ENCODE results near the gene EXOC1.
"Not testable (repeated sequence)": the region's sequence is repeated elsewhere in the genome, so short reads cannot be mapped to it uniquely, and the experiment has no call there.

EXOC1 gene

GRCh38 chr4:55912249-55912648 is 58.8 kb downstream of the EXOC1 start:
- no peak for DNase-seq

DNA sequence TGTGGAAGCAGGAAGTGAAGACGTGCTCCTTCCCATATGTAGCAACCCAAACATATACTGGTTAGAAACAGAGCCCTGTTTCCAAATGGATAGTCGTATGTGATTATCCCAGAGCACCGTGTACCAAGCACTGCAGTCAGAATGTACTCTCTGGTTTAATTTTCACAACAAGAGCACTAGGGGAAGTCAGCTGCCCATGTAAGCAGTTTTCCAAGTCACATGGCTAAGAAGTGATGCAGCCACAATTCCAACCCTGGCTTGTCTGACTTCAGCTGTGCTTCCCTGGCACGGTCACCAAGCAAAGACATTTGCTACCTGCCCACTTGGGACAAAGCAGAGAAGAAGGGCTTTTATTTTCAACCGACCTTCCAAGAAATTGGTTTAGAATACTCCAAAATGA is 67.1 kb downstream of the EXOC1 start:
- no peak for DNase-seq

DNA sequence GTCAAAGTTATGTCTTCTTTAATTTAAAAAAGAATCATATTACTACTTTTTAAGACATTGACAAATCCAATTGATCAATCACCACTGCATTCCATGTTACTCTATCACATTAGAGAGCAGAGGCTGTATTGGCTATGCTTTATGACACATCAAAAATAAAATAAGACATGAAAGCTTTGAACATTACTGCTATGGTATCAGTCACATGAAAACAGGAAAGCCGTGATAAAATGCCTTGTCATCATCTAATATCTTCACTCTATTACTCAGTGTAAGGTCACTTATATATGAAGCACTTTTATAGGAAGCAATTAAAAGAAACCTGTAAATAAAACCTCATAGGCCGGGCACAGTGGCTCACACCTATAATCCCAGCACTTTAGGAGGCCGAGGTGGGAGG is 67.6 kb downstream of the EXOC1 start:
- no peak for DNase-seq

- no peak for DNase-seq
These were observed 71.8 kb downstream of the EXOC1 start for GRCh38 chr4:55925241-55925640.

GRCh38 chr4:55926610-55927009 is 73.2 kb downstream of the EXOC1 start:
- no peak for DNase-seq

DNA sequence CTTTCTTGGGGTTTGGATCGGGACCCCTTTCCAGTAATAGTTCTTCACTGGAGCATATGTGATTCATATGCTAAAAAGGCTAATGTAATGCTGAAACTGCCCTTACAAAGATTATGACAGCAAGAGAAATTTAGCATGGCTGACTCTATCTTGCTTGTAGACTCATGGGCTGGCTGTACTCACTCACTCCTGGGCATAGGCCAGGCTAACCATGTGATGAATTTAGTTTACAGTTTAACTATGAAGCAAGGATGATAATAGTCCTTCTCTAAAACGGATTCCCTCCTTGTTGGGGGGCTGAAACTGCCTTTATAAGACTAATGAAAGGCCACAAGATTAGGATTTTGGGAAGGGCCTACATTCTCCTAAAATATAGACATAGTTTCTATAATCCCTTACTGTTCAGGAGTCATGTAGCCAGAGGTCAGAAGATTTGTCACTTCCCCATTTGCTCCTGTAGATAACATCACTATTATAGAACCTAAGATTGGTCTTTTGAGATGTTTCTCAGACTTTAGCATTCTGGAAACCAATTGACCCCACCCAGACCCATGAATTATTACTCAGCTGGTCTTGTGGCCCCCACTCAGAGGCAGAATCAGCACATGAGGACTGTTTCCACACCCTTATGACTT is 74.5 kb downstream of the EXOC1 start:
- no peak for DNase-seq

DNA sequence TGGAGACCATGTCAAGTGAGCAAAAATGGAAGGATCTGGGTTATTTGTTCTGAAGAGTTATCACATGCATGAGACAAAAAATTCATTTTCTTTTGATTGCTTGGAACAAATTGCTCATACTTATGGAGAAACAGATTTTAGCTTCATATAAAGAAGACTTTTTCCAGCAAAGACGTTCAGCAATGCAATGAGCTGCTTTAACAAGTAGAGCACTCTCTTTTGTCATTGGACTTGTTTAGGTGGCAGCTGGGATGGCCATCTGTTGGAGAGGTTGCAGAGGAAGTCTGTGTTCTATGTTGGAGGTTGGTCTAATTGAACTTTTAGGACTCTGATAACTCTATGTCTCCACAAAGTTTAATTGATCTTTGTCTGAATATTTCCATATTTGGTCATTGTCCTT is 75.4 kb downstream of the EXOC1 start:
- no peak for DNase-seq

DNA sequence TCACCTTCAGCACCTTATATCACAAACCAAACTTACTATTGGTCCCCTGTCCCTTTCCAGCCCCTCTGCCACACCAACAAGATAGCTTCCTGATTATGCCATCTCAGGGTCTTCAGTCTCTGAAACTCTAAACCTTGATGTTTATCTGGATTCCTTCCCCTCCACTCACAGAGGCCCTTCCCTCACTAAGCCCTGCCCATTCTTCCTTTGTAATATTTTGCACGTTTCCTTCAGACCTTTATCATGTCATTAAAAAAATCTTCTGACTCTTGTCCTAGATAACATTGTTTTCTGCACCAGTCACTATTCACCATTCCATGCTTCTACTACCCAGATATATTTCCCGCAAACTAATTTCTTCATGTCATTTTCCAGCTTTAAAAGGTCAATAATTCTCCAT is 77.6 kb downstream of the EXOC1 start:
- DNase-seq: no peak

DNA sequence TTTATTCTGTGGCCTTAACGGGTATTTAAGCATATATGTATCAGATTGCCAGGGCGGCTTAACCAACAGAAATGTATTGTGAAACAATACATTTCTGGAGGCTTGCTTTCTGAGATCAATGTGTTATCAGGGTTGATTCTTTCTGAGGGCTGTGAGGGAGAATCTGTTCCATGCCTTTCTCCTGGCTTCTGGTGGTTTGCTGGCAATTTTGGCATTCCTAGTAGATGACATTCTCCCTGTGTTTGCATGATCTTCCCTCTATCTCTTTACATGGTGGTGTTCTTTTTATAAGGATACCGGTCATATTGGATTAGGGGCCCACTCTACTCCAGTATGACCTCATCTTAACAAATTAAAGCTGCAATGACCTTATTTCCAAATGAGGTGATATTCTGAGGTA is 78.4 kb downstream of the EXOC1 start:
- DNase-seq: no peak

- DNase-seq: no peak
These were observed 79.1 kb downstream of the EXOC1 start for GRCh38 chr4:55932511-55932910.

GRCh38 chr4:55933611-55934010 is 80.2 kb downstream of the EXOC1 start:
- no peak for DNase-seq

GRCh38 chr4:55935907-55936306 is 82.5 kb downstream of the EXOC1 start:
- not testable (repeated sequence) for DNase-seq

GRCh38 chr4:55938481-55938880 is 85.0 kb downstream of the EXOC1 start:
- no peak for DNase-seq

GRCh38 chr4:55939421-55939820 is 86.0 kb downstream of the EXOC1 start:
- DNase-seq: no peak

- DNase-seq: no peak
These were observed 88.5 kb downstream of the EXOC1 start for GRCh38 chr4:55941881-55942396.

DNA sequence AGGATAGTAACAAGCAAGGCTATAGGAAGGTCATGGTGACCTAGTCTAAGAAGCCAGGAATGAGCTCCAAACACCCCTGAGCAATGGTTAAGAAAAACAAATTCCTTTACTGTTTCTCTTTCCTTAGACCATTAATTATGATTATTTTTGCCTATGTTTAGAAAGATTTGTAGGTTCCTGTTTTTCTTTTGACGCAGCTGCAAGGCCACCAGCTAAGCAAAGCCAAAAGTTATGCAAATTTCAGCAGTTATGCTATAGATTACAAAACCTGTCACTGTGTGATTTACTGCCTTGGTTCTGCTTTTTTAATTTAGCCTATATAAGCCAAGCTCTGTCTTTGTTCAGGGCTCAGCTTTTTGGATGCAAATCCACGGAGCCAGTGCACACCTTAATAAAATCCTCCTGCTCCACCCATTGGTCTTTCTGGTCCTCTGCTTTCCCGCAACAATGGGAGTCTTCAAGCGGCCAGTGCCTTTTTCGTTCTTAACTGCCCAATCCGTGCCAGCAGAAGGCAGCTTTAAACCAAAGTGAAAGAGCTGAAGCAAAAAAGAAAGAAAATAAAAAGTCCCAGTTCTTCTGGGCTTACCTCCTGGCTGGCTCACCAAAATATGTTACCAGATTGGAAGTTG is 93.9 kb downstream of the EXOC1 start:
- peak; percentile 22 for DNase-seq

DNA sequence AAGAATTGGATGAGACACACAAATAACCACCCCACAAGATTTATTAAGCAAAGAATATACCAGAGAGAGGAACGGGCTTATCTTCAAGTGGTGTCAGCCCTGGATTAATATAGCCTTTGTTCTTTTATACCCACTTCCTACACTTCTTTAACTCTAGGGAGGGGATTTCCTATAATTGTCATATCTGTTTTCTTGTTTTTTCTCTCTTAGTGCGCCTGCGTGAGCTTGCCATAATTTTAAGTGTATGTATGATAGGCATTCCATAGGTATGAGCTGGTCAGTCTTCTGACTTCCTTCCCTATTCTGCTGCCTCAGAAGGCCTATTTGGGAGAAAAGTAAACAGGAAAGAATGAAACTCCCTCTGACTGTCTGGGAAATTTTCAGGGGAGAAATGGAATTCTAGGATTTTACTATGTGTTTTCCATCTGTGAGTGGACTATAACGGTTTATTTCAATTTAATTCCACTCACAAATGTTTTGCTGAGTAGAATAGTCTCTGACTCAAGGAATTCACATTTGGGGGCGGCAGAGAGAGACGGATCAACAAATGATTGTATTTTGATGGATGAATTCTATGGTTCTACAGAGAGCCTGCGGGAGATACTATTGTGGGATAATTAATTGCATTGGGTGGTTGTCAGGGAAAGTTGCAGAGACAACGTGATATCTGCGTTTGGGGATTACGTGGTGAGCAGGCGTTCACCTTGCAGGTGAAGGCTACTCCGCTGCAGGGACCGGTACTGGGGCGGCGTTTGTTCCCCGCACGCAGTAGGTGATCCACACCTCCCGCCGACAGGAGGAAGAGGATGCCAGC is 94.7 kb downstream of the EXOC1 start:
- DNase-seq: peak; percentile 70

DNA sequence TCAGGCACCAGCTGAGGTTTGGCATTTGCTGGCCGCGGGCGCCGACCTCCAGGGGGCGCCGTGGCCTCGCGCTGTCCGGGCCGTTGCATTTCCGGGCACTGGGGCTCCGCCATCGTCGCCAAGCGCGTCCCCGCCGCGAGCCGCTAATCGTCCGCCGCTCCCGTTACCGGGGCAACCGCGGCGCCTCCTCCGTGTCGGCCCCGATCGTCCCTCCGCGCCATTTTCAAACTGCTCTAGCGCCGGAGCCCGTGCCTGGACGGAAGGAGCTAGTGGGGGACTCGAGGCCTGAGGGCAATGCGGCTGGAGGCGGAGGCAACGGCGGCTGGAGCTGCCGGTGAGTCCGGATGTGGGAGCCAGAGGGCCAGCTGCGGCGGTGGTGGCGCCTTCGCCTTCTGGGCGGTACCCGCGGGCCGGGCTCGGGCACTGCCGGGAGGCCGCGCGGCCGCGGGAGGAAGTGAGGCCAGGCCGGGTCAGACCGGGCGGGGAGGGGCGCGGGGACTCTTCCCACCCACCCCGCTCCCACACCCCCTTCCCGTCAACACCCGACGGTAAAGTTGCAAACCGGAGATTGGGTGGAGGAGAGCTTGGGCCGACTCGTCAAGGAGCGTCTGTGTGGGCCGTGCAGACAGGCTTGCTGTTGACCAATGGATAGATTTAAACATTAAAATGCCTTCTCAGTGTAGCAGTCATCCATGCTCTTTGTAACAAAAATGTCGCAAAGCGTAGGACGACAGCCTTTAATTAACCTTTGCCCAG is 95.5 kb downstream of the EXOC1 start, which contains the start of gene CEP135:
CEP135 (plus strand) TSS at position 220 of the 756 bp plus-strand sequence. CDS start 3,186 bp downstream, outside the sequence.
- peak; percentile 95 for DNase-seq

- DNase-seq: no peak
These were observed 96.0 kb downstream of the EXOC1 start for GRCh38 chr4:55949482-55949802.

- DNase-seq: no peak
These were observed 97.9 kb downstream of the EXOC1 start for GRCh38 chr4:55951191-55951922.

Data from activated CD4-positive, alpha-beta T cell treated with anti-CD3 and anti-CD28 coated beads, Interleukin-2, Interleukin-6, amounts not matched to agents 100 ng/mL and 50 ng/mL, durations not matched to agents 16 hours and 8 hours (primary cell).